ENCODE measurements around the gene ARL16. TPM values are rescaled to one million over a fixed set of nuclear protein-coding genes. Genes with fewer than 3 reads are reported as not detected.

ARL16 gene
- polyA plus RNA-seq (2013, experiment 1 of 4), result 64.0 TPM
- 62.6 TPM for polyA plus RNA-seq (2013, experiment 2 of 4)
- 48.6 TPM for polyA plus RNA-seq (2013, experiment 3 of 4)
- 57.1 TPM for polyA plus RNA-seq (2013, experiment 4 of 4)

DNA sequence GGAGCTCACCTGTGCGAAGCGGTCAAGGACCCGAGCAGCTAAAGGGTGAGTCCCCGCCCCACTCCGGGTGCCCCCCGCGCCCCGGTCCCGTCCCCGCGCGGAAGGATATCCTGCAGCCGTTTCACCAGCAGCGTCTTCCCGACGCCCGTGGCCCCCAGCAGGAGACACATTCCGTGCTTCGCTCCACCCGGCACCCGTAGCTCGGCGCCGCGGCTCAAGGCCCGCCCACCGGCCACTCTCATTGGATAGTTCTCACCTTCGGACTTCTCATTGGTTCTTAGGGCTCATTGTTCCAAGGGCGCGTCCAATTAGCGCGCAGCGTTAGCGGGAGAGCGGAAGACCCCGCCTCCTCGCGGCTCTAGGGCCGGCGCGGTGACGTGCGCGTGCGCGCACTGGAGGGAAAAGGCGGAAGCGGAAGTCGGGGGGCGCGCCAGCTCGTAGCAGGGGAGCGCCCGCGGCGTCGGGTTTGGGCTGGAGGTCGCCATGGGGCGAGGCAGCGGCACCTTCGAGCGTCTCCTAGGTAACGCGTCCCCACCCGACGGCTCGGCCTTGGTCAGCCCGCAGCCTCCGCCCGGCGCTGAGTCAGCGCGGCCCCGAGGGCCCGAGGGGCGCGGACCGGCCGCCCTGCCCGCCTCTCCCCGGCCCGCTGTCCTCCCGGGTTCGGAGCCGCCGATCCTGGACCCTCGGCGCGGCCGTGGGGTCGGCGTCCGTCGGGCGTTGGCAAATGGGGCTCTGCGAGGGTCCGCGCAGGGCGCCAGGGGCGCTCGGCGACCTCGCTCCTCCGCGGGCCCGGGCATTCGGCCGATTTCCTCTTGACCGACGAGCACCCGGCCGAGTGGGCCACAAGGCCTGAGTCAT is at the start of gene ARL16, which contains the start of gene HGS:
Gene ARL16 (minus strand): TSS at position 214 of the 858 bp plus-strand sequence. CDS start 44 bp downstream, at position 170.
Gene HGS (plus strand): TSS at position 428 of the 858 bp plus-strand sequence. CDS start 56 bp downstream, at position 484.
- peaks cover 18% of the 10 kb centered on the region for H3K4me1 ChIP-seq (ENCODE audit: control insufficient read depth, insufficient read depth, low read length)
- peak within 1 kb of the TSS; percentile 69 for H3K27ac ChIP-seq (ENCODE audit: insufficient read depth, low read depth, low read length, poor library complexity, severe bottlenecking)
- no peaks in the 10 kb centered on the region for H3K9me3 ChIP-seq (ENCODE audit: control insufficient read depth, low read length)
- H3K36me3 ChIP-seq (ENCODE audit: control insufficient read depth, insufficient read depth, low read length), result peaks cover 17% of the 10 kb centered on the region
- H3K27me3 ChIP-seq (ENCODE audit: control insufficient read depth, insufficient read depth, low read length, poor library complexity, severe bottlenecking), result no peaks in the 10 kb centered on the region
- WGBS, 2 experiments, result 0 to 1% methylated on average over 112 of the region's 112 CpGs
- peak within 1 kb of the TSS; percentile 100 for H3K4me3 ChIP-seq (ENCODE audit: insufficient read depth, low read depth, low read length)

GRCh38 chr17:81727324-81728031 is 43.9 kb upstream of the ARL16 start:
- Histone ChIP-seq H3K4me1 (ENCODE audit: control insufficient read depth, insufficient read depth, low read length) (peaks cover 3% of the 10 kb centered on the region), H3K36me3 (ENCODE audit: control insufficient read depth, insufficient read depth, low read length) (no peaks in the 10 kb centered on the region), H3K9me3 (ENCODE audit: control insufficient read depth, low read length) (no peaks in the 10 kb centered on the region), H3K27ac (ENCODE audit: insufficient read depth, low read depth, low read length, poor library complexity, severe bottlenecking) (no peak overlapping the region), H3K4me3 (ENCODE audit: insufficient read depth, low read depth, low read length) (no peak overlapping the region), H3K27me3 (ENCODE audit: control insufficient read depth, insufficient read depth, low read length, poor library complexity, severe bottlenecking) (peaks cover under 1% of the 10 kb centered on the region)
- 93 to 95% methylated on average over 23 of the region's 23 CpGs for WGBS, 2 experiments

GRCh38 chr17:81726004-81726403 is 42.4 kb upstream of the ARL16 start:
- no peaks in the 10 kb centered on the region for H3K4me1 ChIP-seq (ENCODE audit: control insufficient read depth, insufficient read depth, low read length)
- no peaks in the 10 kb centered on the region for H3K9me3 ChIP-seq (ENCODE audit: control insufficient read depth, low read length)
- H3K27ac ChIP-seq (ENCODE audit: insufficient read depth, low read depth, low read length, poor library complexity, severe bottlenecking), result no peak overlapping the region
- no peaks in the 10 kb centered on the region for H3K36me3 ChIP-seq (ENCODE audit: control insufficient read depth, insufficient read depth, low read length)
- WGBS, 2 experiments, result 89 to 93% methylated on average over 9 of the region's 9 CpGs
- no peak overlapping the region for H3K4me3 ChIP-seq (ENCODE audit: insufficient read depth, low read depth, low read length)
- H3K27me3 ChIP-seq (ENCODE audit: control insufficient read depth, insufficient read depth, low read length, poor library complexity, severe bottlenecking), result no peaks in the 10 kb centered on the region

- peaks cover 3% of the 10 kb centered on the region for H3K4me1 ChIP-seq (ENCODE audit: control insufficient read depth, insufficient read depth, low read length)
- H3K27ac ChIP-seq (ENCODE audit: insufficient read depth, low read depth, low read length, poor library complexity, severe bottlenecking), result no peak overlapping the region
- 91 to 94% methylated on average over 9 of the region's 9 CpGs for WGBS, 2 experiments
- no peaks in the 10 kb centered on the region for H3K9me3 ChIP-seq (ENCODE audit: control insufficient read depth, low read length)
- no peak overlapping the region for H3K4me3 ChIP-seq (ENCODE audit: insufficient read depth, low read depth, low read length)
- H3K27me3 ChIP-seq (ENCODE audit: control insufficient read depth, insufficient read depth, low read length, poor library complexity, severe bottlenecking), result no peaks in the 10 kb centered on the region
- no peaks in the 10 kb centered on the region for H3K36me3 ChIP-seq (ENCODE audit: control insufficient read depth, insufficient read depth, low read length)
These were observed 41.8 kb upstream of the ARL16 start for GRCh38 chr17:81725439-81725838.

GRCh38 chr17:81723651-81724209 is 40.1 kb upstream of the ARL16 start:
- Histone ChIP-seq H3K27ac (ENCODE audit: insufficient read depth, low read depth, low read length, poor library complexity, severe bottlenecking) (no peak overlapping the region), H3K36me3 (ENCODE audit: control insufficient read depth, insufficient read depth, low read length) (no peaks in the 10 kb centered on the region), H3K27me3 (ENCODE audit: control insufficient read depth, insufficient read depth, low read length, poor library complexity, severe bottlenecking) (no peaks in the 10 kb centered on the region), H3K4me3 (ENCODE audit: insufficient read depth, low read depth, low read length) (no peak overlapping the region), H3K9me3 (ENCODE audit: control insufficient read depth, low read length) (no peaks in the 10 kb centered on the region), H3K4me1 (ENCODE audit: control insufficient read depth, insufficient read depth, low read length) (peaks cover 7% of the 10 kb centered on the region)
- 89 to 95% methylated on average over 12 of the region's 12 CpGs for WGBS, 2 experiments

DNA sequence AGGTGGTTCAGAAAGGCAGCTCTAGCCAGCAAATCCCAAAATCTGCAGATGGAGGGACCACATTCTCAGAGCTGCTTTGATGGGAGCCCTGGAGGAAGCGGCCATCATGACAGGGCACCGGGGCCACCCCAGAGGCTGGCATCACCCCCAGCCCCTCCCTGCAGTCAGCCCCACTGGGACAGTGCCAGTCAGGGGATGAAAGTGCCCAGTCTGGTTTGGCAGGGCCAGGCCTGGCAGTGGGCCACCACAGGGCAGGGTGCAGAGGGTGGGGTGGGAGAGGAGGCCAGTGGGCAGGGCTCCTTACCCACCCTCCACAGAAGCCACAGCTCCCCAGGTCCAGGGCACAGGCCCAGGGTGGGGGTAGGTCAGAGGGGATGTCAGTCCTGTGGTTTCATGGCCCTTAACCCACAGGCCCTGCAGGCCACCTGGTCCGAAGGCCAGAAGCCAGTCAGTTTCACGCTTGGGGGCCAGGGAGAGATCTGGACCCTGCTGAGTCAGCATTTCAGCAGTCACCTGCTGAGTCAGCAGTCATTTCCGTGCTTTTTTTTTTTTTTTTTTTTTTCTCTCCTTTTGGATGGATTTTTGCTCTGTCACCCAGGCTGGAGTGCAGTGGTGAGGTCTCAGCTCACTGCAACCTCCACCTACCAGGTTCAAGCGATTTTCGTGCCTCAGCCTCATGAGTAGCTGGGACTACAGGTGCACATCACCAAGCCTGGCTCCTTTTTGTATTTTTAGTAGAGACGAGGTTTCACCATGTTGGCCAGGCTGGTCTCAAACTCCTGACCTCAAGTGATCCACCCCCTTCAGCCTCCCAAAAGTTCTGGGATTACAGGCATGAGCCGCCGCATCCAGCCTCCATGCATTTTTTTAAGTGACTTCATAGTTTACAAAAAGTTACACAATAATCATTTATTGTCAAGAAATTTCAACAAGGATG is 38.9 kb upstream of the ARL16 start:
- Histone ChIP-seq H3K9me3 (ENCODE audit: control insufficient read depth, low read length) (no peaks in the 10 kb centered on the region), H3K27ac (ENCODE audit: insufficient read depth, low read depth, low read length, poor library complexity, severe bottlenecking) (no peak overlapping the region), H3K4me1 (ENCODE audit: control insufficient read depth, insufficient read depth, low read length) (peaks cover 7% of the 10 kb centered on the region), H3K36me3 (ENCODE audit: control insufficient read depth, insufficient read depth, low read length) (no peaks in the 10 kb centered on the region), H3K27me3 (ENCODE audit: control insufficient read depth, insufficient read depth, low read length, poor library complexity, severe bottlenecking) (no peaks in the 10 kb centered on the region), H3K4me3 (ENCODE audit: insufficient read depth, low read depth, low read length) (no peak overlapping the region)
- 77 to 82% methylated on average over 10 of the region's 10 CpGs for WGBS, 2 experiments

DNA sequence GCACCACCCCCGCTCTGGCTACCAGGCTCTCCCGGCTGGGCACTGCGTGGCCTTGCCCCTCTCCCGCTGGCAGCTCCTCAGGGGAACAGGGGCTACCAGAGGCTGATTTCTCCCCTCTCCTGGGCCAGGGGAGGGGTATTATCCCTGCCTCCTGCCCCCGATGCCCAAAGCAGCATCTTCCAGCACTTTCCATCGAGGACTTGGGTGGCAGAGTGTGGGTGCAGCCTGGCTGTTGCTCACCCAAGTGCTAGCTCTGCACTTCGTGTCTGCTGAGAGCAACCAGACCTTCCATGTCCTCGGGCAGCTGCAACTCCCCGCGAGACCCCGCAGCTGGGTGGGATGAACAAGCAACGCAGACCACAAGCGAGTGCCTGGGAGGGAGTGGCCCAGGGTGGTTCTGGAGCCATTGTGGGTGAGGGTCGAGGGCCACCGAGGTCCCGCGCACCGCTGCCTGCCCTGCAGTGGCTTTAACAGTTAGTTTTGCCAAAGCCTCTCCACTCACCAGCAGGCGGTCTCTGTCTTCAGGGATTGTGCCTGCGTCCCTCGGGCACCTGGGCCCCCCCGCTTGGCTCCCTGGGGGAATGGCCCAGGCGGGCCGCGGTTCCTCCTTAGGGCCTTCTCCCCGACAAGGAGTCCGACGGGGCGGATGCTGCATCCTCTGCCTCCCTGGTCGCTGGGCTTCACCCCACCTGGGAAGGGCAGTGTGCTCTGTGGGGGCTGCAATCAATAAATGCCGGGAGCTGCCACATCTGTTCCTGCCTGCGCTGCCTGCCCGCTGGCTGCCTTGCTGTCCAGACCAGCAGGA is 36.9 kb upstream of the ARL16 start:
- Histone ChIP-seq H3K4me1 (ENCODE audit: control insufficient read depth, insufficient read depth, low read length) (peaks cover 7% of the 10 kb centered on the region), H3K36me3 (ENCODE audit: control insufficient read depth, insufficient read depth, low read length) (no peaks in the 10 kb centered on the region), H3K9me3 (ENCODE audit: control insufficient read depth, low read length) (no peaks in the 10 kb centered on the region), H3K4me3 (ENCODE audit: insufficient read depth, low read depth, low read length) (no peak overlapping the region), H3K27ac (ENCODE audit: insufficient read depth, low read depth, low read length, poor library complexity, severe bottlenecking) (no peak overlapping the region), H3K27me3 (ENCODE audit: control insufficient read depth, insufficient read depth, low read length, poor library complexity, severe bottlenecking) (no peaks in the 10 kb centered on the region)
- 85 to 86% methylated on average over 33 of the region's 33 CpGs for WGBS, 2 experiments

DNA sequence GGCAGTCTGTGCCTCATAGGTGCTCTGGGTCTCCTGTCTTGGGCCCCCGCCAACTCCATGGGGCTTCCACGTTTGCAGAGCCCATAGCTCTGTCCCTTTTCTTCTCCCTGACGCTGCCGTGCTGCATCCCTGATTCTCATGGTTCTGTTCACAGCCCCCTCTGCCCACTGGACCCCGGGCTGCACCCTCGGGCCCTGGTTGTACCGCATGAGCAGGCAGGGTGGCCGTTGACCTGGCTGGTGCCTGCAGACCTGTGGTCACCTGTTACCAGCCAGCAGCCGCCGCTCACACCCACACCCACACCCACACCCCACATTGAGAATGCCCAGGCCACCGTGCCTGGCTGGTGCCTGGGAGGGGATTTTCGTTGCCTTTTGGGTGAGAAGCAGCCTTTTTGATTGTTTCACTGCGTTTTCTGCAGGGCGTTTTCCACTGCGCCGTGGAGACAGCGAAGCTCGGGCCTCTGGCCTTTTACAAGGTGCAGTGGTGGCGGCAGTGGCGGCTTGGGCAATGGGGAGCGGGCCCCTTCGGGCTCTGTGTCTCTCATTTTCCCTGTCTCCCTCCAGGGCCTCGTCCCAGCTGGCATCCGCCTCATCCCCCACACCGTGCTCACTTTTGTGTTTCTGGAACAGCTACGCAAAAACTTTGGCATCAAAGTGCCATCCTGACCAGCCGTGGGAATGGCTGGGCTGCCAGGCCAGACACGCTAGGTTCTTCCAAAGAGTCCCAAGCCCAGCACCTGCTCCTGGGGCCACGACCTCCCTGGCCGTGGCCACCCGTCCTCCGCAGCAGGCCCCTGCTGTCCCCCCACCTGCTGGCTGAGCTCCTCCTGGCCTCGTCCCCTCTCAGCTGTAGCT is 36.0 kb upstream of the ARL16 start:
- Histone ChIP-seq H3K27ac (ENCODE audit: insufficient read depth, low read depth, low read length, poor library complexity, severe bottlenecking) (no peak overlapping the region), H3K4me1 (ENCODE audit: control insufficient read depth, insufficient read depth, low read length) (peaks cover 7% of the 10 kb centered on the region), H3K36me3 (ENCODE audit: control insufficient read depth, insufficient read depth, low read length) (no peaks in the 10 kb centered on the region), H3K27me3 (ENCODE audit: control insufficient read depth, insufficient read depth, low read length, poor library complexity, severe bottlenecking) (no peaks in the 10 kb centered on the region), H3K4me3 (ENCODE audit: insufficient read depth, low read depth, low read length) (no peak overlapping the region), H3K9me3 (ENCODE audit: control insufficient read depth, low read length) (no peaks in the 10 kb centered on the region)
- WGBS, 2 experiments, result 93 to 95% methylated on average over 32 of the region's 33 CpGs

Data from ectodermal cell (in vitro differentiated cells).